NOMO-1 treated with dmso at 0.1 percent for 144 hours (cell line): ENCODE measurements around the gene NXPE4.
"Not testable (repeated sequence)": the region's sequence is repeated elsewhere in the genome, so short reads cannot be mapped to it uniquely, and the experiment has no call there.

Experiments used
- DNase-seq: peaks from one replicate; lab custom pipeline; 2025; ENCODE audit not compliant: unreplicated experiment; lab: John Stamatoyannopoulos, UW

The NXPE4 gene

DNA sequence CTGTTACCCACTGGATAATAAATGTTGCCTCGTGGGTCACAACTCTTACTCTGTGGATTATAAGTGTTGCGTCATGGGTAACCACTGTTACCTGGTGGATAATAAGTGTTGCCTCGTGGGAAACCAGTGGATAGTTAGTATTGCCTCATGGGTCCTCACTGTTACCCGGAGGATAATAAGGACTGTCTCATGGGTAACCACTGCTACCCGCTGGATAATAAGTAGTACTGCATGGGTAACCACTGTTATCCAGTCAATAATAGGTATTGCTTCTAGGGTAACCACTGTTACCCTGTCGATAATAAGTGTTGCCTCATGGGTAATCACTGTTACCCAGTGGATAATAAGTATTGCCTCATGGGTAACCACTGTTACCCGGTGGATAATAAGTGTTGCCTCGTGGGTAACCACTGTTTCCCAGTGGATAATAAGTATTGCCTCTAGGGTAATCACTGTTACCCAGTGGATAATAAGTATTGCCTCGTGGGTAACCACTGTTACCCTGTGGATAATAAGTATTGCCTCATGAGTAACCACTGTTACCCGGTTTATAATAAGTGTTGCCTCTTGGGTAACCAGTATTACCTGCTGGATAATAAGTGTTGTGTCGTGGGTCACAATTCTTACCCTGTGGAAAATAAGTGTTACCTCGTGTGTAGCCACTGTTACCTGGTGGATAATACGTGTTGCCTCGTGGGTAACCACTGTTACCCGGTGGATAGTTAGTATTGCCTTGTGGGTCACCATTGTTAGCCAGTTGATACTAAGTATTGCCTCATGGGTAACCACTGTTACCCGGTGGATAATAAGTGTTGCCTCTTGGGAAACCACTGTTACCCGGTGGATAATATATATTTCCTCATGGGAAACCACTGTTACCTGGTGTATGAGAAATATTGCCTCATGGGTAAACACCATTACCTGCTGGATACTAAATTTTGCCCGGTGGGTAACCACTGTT is 15.7 kb upstream of the NXPE4 start:
- DNase-seq = no peak

DNA sequence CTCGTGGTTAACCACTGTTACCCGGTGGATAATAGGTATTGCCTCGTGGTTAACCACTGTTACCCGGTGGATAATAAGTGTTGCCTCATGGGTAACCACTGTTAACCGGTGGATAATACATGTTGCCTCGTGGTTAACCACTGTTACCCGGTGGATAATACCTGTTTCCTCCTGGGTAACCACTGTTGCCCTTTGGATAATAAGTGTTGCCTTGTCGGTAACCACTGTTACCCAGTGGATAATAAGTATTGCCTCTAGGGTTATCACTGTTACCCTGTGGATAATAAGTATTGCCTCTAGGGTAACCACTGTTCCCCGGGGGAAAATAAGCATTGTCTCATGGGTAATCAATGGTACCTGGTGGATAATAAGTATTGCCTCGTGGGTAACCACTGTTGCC is 15.0 kb upstream of the NXPE4 start:
- DNase-seq = no peak

GRCh38 chr11:114609429-114609828 is 13.8 kb upstream of the NXPE4 start:
- no peak for DNase-seq

- not testable (repeated sequence) for DNase-seq
Measured at GRCh38 chr11:114608605-114609004, 13.0 kb upstream of the NXPE4 start.

DNA sequence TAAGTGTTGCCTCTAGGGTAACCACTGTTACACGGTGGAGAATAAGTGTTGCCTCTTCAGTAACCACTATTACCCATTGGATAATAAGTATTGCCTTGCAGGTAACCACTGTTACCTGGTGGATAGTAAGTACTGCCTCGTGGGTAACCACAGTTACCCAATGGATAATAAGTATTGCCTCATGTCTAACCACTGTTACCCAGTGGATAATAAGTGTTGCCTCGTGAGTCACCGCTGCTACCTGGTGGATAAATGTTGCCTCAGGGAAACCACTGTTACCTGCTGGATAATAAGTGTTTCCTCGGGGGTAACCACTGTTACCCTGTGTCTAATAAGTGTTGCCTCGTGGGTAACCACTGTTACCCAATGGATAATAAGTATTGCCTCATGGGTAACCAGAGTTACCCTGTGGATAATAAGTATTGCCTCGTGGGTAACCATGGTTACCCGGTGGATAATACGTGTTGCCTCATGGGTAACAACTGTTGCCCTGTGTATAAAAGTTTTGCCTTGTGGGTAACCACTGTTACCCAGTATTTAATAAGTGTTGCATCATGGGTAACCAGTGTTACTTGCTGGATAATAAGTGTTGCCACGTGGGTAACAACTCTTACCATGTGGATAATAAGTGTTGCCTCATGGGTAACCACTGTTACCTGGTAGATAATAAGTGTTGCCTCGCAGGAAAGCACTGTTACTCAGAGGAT is 12.3 kb upstream of the NXPE4 start:
- DNase-seq = no peak

DNA sequence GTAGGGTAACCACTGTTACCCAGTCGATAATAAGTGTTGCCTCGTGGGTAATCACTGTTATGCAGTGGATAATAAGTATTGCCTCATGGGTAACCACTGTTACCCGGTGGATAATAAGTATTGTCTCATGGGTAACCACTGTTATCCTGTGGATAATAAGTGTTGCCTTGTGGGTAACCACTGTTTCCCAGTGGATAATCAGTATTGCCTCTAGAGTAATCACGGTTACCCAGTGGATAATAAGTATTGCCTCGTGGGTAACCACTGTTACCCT is 11.2 kb upstream of the NXPE4 start:
- DNase-seq = not testable (repeated sequence)

- DNase-seq = no peak
Measured at GRCh38 chr11:114606003-114606801, 10.6 kb upstream of the NXPE4 start.

DNA sequence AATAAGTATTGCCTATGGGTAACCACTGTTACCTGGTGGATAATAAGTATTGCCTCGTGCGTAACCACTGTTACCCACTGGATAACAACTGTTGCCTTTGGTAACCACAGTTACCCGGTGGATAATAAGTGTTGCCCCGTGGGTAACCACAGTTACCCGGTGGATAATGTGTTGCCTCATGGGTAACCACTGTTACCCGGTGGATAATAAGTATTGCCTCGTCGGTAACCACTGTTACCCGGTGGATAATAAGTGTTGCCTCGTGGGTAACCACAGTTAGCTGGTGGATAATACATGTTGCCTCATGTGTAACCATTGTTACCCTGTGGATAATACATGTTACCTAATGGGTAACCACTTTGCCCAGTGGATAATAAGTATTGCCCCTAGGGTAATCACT is 9.8 kb upstream of the NXPE4 start:
- DNase-seq = no peak

DNA sequence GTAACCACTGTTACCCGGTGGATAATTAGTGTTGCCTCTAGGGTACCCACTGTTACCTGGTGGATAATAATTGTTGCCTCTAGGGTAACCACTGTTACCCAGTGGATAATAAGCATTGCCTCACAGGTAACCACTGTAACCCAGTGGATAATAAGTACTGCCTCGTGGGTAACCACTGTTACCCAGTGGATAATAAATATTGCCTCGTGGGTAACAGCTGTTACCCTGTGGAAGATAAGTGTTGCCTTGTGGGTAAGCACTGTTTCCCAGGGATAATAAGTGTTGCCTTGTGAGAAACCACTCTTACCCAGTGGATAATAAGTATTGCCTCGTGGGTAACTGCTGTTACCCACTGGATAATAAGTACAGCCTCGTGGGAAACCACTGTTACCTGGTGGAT is 9.3 kb upstream of the NXPE4 start:
- no peak for DNase-seq

GRCh38 chr11:114604179-114604813 is 8.7 kb upstream of the NXPE4 start:
- no peak for DNase-seq

DNA sequence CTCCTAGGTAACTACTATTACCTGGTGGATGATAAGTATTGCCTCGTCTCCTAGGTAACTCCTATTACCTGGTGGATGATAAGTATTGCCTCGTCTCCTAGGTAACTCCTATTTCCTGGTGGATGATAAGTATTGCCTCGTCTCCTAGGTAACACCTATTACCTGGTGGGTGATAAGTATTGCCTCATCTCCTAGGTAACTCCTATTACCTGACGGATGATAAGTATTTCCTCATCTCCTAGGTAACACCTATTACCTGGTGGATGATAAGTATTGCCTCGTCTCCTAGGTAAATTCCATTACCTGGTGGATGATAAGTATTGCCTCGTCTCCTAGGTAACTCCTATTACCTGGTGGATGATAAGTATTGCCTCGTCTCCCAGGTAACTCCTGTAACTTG is 7.6 kb upstream of the NXPE4 start:
- DNase-seq = not testable (repeated sequence)

DNA sequence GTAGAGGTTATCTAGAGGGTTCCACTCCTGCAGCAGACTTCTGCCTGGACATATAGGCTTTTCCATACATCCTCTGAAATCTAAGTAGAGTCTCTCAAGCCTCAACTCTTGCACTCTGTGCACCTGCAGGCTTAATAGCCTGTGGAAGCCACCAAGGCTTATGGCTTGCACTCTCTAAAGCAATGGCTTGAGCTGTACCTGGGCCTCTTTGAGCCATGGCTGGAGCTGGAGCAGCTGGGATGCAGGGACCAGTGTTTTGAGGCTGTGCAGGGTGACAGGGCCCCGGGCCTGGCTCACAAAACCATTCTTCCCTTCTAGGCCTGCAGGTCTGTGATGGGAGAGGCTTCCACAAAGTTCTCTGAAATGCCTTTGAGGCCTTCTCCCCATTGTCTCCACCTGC is 2.9 kb upstream of the NXPE4 start:
- DNase-seq = no peak

DNA sequence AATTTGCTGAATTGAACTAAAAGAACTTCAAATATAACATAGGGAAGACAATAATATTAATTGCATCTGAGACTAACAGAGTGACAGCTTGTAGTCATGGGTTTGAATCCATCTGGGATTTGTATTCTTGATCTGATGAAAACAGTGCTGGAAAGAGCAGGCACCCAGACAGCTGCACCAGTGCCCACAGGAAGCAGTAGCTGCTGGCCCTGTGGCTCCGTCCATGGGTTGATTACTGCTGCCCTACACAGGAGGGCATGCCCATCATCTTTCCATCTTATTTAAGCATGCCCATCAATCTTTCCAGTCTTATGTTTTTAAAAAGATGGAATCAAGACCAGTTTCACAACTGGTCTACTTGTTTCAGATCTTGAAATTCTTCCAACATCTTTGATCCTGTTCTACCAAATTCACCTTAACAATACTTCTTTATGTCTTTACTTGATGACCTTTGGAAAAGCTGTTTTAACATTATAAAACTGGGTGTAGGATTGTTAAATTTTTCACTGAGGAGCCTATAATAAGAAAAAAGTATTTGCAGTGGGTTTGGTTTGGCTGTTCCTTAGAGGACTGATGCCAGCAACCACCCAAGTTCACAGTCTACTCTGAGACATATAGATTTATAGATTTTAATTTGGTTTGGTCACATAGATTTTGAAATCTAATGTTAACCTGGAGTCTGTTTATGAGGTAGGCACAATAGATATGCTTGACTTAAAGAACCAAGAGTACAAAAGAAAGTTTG is 761 bp upstream of the NXPE4 start:
- DNase-seq = no peak

DNA sequence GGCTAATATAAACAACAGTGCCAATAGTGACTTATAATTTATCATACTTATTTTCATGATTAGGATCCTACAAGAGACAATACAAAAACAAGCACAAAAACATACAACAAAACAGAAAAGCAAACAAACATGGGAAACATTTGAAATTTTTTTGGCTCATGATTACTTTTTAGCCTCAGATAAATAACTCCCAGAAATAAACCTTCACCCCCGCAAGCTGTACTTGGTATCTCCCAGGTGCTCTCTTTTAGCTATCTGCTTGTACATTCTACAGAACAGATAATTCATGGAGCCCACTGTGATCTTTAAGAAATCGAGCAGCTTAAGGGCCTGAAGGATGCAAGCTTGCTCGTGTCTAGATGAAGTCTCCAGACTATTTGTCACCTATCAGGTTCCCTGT is 883 bp downstream of the NXPE4 start:
- no peak for DNase-seq

- no peak for DNase-seq
Measured at GRCh38 chr11:114587398-114587953, 8.1 kb downstream of the NXPE4 start.

GRCh38 chr11:114586797-114587196 is 8.8 kb downstream of the NXPE4 start:
- DNase-seq = no peak

GRCh38 chr11:114571712-114572111 is 23.9 kb downstream of the NXPE4 start:
- no peak for DNase-seq

GRCh38 chr11:114569801-114570200 is 25.8 kb downstream of the NXPE4 start:
- DNase-seq = no peak

GRCh38 chr11:114566276-114566675 is 29.3 kb downstream of the NXPE4 start:
- no peak for DNase-seq

DNA sequence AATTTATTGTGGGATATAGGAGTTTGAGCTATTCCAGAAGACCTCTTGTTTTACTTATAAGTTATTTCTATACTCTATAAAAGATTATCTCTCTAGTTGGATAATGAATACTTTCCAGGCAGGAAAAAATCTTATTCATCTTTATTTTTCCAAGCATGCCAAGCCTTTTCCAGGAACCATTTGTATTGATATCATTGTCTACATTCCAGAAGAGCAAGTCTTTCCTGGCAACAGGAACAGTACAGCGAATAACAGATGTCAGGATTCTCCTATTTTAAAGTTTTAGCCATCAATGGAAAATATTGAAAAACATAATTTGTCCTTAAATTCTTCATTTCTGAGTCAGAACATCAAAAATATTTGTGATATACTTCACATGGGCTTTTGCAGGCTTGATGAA is 30.8 kb downstream of the NXPE4 start:
- DNase-seq = no peak
